ENCODE measurements around the gene MAOB. TPM values are rescaled to one million over a fixed set of nuclear protein-coding genes. Genes with fewer than 3 reads are reported as not detected.
"Not testable (repeated sequence)": the region's sequence is repeated elsewhere in the genome, so short reads cannot be mapped to it uniquely, and the experiment has no call there.

MAOB gene
- 2.5 TPM for total RNA-seq

DNA sequence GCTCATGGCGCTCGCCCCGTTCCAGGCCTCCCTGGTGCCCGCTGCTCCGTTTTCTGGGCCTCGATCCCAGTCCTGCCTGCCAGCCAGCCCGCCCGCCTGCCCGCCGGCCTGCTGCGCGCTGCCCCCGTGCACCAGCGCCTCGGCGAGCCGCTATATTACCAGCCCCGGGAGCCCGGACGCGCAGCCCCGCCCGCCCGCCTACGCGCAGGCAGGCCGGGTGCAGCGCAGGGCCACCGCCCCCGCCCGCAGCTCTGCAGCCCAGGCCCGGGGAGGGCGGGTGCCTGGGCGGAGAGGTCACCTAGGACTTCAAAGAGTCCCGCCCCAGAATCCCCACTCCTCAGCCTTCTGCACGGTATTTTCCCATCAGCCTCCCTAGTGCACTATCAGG is at the start of gene MAOB:
TSS of gene MAOB (minus strand) at position 157 of the 388 bp plus-strand sequence. CDS start at position 6, 151 bp downstream.
- DNase-seq: no peak

DNA sequence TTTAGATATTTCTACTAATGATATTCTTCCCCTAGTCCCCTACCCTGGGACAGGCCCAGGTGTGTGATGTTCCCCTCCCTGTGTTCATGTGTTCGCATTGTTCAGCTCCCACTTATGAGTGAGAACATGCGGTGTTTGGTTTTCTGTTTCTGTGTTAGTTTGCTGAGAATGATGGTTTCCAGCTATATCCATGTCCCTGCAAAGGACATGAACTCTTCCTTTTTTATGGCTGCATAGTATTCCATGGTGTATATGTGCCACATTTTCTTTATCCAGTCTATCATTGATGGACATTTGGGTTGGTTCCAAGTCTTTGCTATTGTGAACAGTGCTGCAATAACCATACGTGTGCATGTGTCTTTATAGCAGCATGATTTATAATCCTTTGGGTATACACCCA is 39.8 kb upstream of the MAOB start:
- DNase-seq: not testable (repeated sequence)

DNA sequence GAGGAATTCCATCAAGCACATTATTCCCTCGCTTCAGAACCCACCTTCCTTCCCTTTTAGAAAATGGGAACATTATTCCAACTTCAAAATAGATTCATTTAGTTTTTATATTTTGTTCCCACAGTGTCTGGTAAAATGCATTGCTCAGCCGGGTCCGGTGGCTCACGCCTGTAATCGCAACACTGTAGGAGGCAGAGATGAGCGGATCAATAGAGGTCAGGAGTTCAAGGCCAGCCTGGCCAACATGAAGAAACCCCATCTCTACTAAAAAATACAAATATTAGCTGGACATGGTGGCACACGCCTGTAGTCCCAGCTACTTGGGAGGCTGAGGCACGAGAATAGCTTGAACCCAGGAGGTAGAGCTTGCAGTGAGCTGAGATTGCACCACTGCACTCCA is 28.5 kb upstream of the MAOB start:
- not testable (repeated sequence) for DNase-seq

DNA sequence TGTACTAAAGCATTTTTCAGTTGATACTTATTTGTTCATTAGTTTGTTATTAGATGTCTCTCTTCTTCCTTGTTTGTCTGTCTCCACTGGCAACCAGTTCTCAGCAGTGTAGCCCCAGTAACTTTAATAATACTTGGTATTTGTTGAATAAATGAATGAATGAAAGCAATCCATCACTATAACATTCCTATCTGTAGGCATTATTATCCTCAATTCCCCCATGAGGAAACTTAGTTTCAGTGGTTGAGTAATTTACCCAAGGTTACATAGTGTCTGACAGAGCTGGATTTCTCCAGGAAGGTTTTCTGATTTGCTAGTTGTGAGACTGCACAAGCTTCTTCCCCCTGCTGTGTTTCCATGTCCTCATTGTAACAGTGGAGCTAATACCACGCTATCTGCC is 27.8 kb upstream of the MAOB start:
- no peak for DNase-seq

DNA sequence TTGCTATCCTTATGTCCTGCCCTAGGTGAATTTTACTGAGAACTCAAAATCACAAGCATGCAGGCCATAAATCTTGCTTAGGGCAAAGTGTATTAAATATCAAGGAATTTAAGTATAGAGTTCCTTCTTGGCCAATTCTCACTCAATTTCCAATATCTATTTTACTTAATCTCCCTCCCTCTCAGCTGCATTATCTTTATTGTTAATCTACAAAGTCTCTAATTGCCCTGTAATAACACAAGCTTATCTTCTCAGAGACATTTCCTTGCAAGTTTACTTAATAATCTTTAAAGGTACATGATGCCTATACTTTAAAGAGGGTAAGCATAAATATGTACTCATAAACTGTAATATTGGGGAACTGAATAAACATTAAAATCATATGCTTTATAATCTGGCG is 26.9 kb upstream of the MAOB start:
- no peak for DNase-seq

DNA sequence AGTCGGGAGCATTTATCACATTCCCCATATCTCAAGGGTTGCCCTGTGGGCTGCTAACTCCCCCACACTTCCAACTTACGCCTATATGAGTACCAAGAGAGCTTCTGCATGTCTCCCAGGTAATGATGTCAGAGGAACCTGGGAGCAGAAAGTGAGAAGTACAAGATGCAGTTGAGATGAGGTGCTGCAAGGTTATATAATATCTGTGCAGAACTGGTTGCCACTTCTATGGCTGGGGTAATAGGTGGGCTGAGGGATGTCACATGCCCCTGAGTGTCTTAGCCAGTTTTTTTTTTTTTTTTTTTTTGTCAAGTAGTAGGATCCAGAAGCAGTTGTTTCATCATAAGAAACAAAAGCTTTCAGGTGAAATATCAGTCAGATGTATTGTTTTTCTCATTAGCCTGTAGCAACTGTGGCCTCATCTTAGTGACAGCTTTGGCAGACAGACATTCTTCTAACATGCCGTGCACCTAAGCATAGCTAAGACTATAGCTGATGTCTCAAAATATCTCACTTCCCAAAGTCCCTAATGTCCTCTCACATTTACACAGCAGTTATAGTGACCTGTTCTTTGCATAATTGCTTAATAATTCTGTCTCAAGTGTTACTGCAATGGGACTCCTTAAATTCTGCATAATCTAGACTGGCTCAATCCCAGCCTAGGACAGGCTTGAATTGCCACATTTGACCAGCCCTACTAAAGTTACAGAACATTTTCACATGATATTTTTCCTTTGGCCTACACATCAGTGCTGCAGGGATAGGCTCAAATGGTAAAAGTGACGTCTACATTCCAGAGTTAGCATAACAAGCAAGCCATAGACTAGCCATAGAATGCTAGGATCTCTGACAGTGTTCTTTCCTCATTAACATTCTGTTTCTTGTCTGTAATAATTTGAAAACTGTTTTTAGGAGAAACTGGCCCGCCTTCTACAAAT is 17.9 kb upstream of the MAOB start:
- DNase-seq: no peak

DNA sequence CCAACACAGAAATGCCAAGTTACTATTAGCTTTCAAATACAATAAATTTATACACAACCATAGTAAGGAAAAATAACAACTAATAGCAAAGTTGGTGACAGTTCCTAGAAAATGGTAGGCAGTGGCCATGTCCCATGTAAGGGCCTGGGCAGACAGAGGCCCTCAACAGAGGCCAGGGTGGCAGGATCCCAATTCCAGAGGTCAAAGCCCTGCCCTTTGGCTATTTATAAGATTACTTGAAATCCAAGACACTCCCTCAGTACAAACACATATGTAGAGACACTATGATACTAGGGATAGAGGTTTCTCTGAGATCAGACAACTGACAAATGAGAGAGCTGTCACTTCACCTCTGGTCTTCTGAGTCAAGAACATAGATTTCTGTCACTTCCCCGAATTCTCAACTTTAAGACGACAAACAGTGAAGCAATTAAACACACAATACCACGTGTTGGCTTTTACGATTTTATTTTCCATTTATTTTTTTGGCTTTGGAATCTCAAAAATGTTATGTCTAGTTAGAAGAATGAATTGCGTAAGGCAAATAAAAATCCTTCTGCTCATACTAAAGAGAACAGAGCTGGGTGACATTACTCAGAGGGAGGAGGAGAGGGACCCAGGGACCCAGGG is 16.3 kb upstream of the MAOB start:
- DNase-seq: no peak

DNA sequence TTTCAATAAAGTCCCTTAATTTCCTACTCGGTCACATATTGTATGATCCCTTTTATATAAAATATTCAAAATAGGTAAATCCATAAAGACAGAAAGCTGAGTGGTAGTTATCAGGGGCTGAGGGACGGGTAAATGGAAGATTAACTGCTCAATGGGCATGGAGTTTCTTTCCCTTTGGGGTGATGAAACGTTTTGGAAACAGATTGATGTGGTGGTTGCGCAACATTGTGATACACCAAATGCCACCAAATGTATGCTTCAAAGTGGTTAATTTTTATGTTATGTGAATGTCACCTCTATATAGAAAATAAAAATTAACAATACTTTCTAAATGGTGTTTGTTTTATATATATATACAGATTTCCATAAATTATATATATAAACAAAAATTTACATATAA is 15.0 kb upstream of the MAOB start:
- no peak for DNase-seq

DNA sequence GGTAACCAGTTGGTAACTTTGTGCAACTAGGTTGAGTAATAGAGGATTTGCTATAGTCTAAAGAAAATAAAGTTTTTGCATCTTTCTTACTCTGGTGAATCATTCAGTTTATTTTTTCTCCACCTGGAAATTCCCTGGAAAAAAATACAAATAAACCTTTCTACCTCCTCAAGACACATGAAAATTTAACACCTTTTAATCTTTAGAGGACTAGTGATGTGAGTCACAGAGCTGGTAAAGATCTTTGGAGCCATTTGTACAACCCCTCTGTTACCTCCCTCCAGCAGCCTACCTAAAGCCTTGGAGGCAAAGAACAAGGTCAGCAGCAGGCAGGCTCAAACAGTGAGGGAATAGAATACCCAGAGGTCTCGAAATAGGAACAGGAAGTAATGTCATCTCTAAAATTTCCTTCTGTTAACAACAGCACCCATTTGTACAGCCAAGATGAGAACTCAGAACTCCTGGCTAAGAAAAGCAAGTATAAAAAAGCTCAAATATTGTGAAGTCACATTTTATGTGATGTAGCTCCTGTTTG is 10.2 kb upstream of the MAOB start:
- no peak for DNase-seq

DNA sequence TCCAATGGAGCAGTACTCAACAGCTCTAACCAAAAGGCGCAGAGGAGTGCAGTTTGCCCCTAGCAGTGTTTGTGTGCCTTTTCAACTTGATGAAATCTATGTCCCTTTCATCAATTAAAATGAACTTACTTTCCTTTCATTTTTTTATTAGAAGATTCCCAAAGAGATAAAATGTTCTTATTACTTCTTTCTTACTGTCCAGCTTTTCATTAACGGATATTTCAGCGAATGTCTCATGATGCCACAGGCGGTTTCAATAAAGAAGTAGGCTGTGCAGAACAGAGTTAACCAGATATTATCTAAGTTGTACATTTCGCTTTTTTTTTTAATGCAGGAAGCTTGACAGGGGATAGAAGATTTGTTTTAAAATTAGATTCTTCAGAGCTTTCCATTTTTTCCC is 3.4 kb upstream of the MAOB start:
- no peak for DNase-seq

DNA sequence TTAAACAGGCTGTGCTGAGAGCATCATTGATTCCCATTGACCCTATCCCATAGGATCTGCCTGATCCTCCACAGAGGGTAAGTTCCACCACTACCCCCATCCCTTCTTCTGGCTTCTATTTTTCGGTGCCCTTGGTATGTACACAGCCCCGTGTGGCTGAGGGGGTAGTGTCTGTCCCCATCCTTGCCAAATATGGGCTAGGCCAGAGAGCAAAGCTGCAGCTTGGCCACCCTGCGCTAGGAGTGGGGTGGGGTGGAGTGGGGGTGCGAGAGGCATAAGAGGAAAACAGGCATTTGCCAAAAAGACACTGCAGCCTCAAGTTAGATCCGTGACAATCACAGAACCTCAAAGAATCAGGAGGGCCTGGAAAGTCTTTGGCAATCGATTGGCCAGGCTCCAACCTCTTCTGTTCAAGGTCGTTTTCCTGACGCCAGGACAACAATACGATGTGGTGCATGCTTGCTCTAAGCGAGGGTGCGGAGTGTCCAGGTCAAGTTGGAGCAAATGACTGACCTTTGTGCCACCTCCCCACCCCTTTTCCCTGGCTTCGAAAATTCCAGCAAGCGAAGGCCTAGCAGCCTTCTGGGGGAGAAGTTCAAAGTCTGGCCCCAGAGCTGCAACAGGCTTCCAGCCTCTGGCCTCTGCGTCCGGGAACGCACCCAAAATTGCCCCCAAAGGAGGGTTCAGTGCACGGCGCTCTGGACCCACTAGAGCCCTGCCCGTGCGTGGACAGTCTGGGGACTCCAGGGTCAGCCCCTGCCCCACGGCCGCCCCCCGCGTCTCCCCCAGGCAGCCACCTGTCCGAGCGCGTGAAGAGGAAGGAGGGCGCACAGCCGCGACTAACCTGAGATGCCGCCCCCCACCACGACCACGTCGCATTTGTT is 598 bp downstream of the MAOB start:
- DNase-seq: no peak

DNA sequence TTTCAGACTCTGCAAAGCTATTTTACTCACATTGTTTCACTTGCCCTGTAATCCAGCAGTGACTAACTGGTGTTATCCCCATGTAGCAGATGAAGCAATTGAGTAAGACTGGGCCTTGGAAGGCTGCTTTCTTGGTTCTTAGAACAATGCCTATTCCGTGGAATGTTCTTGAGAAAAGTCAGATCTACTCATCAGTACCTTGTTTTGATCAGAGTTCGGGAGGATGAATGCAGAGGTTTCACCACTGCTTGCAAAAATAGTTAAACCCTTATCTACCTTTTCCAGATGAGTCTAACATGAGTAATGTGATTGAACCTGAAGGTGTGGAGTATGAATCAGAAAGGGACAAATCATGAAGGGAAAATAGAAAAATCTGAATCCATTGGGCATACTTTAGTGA is 1.8 kb downstream of the MAOB start:
- DNase-seq: no peak

DNA sequence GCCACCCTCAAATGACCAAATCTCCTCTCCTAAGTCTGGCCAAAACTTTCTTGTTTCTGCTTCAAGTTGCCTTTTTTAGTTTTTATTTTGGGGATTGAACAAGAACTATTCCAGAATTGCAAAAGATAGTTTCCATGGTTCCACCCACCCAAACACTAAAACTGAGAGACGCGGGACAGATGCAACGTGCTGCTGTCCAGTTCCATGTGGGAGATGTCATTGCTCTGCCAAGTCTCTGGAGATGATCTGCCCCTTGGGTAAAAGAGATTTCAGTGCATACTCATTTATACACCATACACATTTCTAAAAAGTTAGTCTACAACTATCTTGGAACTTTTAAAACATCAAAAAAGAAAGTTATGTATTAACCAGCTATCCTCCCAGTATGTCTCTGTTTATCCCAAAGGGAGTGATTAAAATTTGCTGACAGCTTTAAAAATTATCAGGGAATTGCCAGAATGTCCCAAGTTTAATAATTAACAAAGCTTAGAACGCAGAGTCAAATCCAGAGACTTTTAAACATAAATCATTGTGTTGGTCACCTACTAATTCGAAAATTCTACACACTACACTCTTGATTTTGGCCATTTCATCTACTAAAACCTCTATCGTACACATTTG is 3.2 kb downstream of the MAOB start:
- no peak for DNase-seq

DNA sequence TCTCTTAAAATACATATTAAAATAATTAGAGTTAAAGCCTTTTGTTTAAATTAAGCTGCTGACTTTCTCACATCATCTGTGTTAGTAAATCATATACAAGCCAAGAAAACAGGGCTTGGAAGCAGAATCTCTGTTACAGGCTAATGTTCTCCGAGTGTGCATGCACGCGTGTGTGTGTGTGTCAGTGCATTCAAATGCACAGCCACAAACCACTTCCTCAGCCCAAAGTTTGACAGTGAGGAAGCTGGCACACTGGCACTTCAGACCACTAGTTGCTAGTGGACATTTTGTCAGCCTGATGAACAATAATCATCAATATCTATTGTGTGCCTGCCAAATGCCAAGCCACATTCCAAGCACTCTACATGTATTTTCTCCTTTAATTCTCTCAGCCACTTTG is 5.6 kb downstream of the MAOB start:
- DNase-seq: no peak

DNA sequence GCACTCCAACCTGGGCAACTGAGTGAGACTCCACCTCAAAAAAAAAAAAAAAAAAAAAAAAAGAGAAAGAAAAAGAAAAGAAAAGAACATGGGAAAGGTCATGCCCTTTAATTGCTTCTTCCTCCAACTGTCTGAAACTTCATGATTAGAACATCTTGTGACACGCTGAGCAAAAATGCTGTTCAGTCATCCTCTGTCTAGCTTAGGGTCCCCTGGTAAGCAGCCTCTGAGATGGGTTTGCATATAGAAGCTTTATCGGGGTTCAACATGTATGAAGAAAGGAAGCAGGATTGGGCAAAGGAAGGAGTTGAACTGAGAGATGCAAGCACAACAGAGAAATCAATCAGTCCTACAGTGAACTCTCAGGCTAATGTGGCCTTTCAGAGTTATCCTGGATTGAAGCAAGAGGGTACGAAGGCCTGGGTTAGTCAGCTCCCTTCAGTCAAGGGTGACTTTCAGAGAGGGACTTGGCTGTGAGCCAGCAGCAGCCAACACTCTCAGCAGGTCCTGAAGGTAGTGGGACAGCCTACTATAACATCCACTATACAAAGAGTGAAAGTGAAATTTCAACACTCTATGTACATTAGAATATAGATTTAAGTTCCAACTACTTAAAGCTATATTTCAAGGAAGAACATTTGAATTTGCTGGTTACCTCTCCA is 11.4 kb downstream of the MAOB start:
- no peak for DNase-seq

DNA sequence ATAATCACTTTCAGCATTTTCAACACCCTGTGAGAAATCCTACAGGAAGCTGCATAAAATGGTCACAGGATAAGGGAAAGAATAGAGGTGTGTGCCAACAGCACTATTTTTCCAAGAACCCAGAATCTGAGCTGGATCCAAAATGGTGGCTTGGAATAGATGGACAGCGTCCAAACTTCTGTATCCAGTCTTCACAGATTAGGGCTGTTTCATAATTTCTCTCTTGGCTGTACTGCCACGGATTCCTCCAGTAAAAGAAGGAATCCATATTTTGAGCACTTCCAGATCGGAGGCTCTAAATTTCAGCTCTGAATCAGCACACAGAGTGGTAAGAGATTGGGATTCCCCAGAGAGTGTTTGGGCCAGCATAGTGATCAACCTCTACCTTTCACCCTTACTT is 12.2 kb downstream of the MAOB start:
- DNase-seq: no peak

DNA sequence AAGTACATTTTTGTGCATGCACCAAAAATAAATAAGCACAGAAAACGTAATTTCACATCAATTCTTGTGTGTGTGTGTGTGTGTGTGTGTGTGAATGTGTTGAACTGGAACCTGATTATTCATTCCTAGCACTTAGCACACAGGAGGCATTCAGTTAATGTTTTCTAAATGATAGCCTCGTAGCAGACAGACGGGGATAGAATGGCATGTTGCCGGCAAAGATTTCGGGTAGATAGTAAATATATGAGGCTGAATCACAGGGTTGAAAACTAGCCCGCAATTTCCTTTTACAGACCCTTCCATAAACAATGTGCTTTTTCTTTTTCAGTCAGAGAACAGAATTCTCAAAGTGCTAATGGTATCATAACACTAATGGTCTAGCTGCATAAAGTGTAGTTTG is 13.5 kb downstream of the MAOB start:
- DNase-seq: no peak

DNA sequence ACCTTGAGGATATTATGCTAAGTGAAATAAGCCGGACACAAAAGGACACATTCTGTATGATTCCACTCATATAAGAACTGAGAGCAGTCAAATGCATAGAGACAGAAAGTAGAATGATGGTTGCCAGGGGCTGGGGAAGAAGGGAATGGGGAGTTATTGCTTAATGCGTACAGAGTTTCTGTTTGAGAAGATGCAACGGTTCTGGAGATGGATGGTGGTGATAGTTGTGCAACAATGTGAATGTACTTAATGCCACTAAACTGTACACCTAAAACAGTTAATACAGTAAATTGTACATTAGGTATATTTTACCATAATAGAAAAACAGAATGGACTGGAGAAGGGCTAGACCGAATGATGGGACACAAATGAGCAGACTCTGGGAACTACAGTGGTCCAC is 15.8 kb downstream of the MAOB start:
- DNase-seq: no peak

DNA sequence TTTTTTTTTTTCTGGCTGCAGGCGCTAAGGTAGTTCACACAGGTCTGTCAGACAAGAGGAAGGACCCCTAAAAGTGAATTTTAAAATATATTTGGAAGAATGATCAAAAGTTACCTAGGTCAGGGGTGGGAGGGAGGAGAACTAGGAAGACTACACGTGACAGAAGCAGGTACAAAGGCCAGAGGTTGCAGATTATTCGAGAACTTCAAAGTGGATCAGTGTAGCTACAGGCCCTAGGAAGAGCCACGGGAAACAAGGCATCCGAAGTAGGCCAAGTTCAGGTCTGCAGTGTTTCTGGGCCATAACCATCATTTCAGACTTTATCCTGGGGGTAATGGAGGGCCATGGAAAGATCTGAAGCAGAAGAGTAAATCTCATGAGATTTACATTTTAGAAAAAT is 16.5 kb downstream of the MAOB start:
- DNase-seq: no peak

DNA sequence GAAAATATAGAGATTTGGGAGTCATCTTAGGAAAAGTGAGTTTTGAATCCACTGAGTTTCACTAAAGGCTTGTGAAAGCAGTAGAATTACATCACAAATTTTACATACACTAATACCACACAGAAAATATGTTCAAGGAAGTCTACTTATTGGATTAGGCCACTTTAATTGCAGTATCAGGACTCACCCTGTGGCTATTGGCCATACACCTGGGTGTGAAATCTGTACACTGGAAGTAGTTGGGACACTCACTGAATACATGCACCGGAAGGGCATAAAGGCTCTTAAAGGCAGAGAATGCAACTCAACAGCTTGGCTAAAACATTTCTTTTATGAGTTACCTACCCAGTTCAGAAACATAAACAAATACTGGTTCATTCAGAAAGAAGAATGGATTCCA is 19.8 kb downstream of the MAOB start:
- no peak for DNase-seq

DNA sequence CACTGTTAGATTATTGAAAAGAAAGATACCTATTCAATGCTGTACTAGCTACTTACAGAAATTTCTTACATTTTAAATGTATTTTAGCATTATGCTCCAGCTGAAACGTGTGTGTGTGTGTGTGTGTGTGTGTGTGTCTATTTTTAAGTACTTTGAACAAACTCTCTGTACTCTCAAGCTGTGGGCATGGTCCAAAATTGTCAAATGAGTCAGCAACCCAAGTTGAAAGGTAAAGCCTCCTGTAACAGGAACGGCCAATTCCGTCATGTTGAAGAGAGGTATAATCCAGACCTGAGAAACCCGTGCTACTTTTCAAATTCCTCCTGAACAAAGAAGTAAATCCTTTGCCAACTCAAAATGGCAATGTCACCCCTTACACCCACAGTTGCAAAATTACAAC is 20.5 kb downstream of the MAOB start:
- no peak for DNase-seq

Measured in skin of body (tissue), 2 donors.